NCI-H82 treated with DMSO at 0.1 percent for 48 hours (cell line): ENCODE results near the gene HAUS5.
"Not testable (repeated sequence)": the region's sequence is repeated elsewhere in the genome, so short reads cannot be mapped to it uniquely, and the experiment has no call there.

Experiments used
- DNase-seq: peaks from one replicate; lab custom pipeline; 2025; ENCODE audit not compliant: unreplicated experiment; lab: John Stamatoyannopoulos, UW

The HAUS5 gene, protein sequence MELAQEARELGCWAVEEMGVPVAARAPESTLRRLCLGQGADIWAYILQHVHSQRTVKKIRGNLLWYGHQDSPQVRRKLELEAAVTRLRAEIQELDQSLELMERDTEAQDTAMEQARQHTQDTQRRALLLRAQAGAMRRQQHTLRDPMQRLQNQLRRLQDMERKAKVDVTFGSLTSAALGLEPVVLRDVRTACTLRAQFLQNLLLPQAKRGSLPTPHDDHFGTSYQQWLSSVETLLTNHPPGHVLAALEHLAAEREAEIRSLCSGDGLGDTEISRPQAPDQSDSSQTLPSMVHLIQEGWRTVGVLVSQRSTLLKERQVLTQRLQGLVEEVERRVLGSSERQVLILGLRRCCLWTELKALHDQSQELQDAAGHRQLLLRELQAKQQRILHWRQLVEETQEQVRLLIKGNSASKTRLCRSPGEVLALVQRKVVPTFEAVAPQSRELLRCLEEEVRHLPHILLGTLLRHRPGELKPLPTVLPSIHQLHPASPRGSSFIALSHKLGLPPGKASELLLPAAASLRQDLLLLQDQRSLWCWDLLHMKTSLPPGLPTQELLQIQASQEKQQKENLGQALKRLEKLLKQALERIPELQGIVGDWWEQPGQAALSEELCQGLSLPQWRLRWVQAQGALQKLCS

GRCh38 chr19:35612559-35613321 is at the start of gene HAUS5:
TSS of gene HAUS5 (plus strand) at chr19:35612735. CDS start at chr19:35612795, 60 bp downstream.
- peak; percentile 70 for DNase-seq

DNA sequence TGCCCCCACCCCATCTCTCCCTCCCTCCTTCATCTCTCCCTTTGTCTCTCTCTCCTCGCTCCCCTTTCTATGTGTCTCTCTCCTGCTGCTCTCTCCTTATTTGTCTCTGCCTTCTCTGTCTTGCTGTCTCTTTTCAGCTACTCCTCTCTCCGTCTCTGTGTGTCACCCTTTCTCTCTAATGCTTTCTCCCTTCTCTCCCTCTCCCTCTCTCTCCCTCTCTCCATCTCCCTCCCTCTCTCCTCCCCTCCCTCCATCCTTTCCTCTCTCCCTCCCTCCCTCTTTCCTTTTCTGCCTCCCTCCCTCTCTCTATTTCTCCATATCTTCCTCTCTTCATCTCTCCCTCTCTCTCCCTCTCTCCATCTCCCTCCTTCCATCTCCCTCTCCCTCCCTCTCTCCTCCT is 49.8 kb upstream of the HAUS5 start:
- DNase-seq = no peak

GRCh38 chr19:35563207-35563829 is 49.2 kb upstream of the HAUS5 start, which contains the start of gene ATP4A:
TSS of gene ATP4A (minus strand) at chr19:35563658. CDS start at chr19:35563629, 29 bp downstream.
- no peak for DNase-seq

GRCh38 chr19:35565016-35565856 is 47.3 kb upstream of the HAUS5 start:
- DNase-seq = no peak

- DNase-seq = no peak
These were observed 45.8 kb upstream of the HAUS5 start for GRCh38 chr19:35566738-35567137.

DNA sequence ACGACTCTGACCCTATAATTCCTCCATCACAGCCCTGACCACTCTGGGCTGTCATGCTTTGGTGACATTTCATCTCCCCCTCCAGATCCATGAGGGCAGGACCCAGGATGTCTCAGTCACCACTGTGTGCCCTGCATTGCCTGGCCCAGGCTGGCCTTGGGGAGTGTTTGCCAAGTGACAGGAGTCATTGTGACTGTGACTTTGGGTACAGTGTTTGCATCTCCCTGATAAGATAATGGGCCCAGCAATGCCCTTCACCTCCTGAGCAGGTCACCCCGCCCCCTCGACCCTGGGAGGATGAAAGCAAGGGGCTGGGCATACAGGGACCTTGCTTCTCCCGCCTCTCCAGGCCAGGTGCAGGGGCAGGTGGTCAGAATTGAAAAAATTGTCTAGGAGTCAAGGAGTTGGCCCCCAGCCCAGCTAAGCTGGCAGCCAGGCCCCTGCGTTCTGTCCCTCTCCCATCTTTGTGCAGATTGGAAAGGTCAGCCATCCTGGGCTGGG is 43.2 kb upstream of the HAUS5 start:
- DNase-seq = no peak

DNA sequence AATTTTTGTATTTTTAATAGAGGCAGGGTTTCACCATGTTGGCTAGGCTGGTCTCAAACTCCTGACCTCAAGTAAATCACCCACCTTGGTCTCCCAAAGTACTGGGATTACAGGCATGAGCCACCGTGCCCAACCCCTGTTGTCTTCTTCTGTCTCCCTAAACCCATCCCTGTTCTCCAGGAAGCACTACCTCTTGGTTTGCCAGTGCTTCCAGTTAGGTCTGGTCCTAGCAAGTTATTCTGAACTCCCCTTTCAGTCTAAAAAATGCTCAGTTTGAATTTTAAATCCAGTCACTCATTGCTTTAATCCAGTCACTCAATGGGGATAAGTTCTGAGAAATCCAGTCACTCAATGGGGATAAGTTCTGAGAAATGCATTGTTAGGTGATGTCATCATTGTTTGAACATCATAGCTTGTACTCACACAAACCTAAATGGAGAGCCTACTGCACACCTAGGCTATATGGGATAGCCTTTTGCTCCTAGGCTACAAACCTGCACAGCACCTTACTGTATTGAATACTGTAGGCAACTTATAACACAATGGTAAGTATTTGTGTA is 41.0 kb upstream of the HAUS5 start:
- no peak for DNase-seq

GRCh38 chr19:35577918-35578317 is 34.6 kb upstream of the HAUS5 start:
- no peak for DNase-seq

- no peak for DNase-seq
These were observed 33.8 kb upstream of the HAUS5 start for GRCh38 chr19:35578707-35579106.

DNA sequence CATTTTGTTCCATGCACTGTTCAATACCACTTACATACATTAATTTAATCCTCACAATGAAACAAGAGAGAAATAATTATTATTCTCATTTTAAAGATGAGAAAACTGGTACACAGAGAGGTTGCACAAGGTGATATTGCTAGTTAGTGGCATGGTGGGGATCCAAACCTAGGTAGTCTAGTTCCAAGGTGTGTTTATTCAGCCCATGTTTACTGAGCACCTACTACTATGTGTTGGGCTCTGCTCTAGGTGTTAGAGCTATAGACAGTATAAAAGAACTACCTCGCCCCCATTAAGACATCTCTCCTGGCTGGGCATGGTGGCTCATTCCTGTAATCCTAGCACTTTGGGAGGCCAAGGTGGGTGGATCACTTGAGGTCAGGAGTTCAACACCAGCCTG is 29.8 kb upstream of the HAUS5 start:
- DNase-seq = no peak

DNA sequence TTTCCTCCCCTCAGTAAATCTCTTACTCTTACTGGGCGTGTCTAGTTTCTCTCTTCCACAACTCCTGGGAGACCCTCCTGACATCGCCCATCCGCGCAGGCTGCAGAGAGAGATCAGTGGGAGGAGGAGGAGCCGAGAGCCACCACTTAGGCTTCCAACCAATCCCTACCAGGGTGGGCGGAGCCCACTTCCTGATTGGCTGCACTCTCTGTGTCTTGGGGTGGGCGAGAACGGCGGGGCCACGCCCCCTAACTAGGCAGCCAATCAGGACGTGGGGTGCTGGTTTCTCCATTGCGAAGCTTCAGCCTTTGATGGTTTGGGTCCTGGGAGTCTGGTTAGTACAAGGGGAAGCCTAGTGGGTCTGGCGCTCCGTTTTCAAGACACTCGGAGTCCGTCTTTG is 26.7 kb upstream of the HAUS5 start, which contains the start of gene PMIS2:
PMIS2 (plus strand) TSS at position 326 of the 400 bp plus-strand sequence. CDS start 87 bp downstream, outside the sequence.
- peak; percentile 5 for DNase-seq

DNA sequence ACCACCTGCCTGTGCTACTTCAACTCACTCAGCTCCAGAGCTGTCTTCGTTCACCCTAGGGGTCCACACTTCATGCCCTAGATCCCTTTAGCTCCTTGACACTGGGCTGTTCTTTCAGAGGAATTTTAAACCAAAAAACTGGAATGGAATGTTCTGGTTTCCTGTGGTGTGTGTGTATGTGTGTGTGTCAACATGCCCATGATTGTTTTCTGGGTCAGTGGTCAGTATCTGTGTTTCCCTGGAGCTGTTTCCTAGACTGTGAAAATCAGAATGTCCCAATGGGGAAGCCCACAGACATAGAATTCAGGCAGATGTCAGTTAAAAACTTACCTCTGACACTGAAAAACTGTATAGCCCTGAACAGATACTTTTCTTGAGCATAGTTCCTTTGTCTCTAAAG is 25.2 kb upstream of the HAUS5 start:
- no peak for DNase-seq

DNA sequence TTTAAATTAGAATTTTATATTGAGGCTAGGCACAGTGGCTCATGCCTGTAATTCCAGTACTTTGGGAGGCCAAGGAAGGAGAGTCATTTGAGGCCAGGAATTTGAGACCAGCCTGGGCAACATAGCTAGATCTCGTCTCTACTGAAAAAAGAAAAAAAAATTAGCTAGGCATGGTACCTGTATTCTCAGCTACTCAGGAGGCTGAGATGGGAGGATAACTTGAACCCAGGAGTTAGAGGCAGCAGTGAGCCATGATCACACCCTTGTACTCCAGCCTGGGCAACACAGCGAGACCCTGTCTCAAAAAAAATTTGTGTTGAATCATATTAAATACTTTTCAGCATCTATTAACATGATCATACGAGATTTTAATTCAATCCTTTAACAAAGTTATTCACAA is 21.7 kb upstream of the HAUS5 start:
- DNase-seq = no peak

GRCh38 chr19:35592226-35592625 is 20.3 kb upstream of the HAUS5 start:
- no peak for DNase-seq

DNA sequence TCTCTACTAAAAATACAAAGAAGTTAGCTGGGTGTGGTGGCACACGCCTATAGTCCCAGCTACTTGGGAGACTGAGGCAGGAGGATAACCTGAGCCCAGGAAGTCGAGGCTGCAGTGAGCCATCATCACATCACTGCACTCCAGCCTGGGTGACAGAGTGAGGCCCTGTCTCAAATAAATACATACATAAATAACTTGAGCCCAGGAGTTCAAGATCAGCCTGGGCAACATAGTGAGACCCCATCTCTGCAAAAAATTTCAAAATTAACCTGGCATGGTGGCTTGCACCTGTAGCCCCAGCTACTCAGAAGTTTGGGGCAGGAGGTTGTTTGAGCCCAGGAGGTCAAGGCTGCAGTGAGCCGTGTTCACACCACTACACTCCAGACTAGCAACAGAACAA is 17.5 kb upstream of the HAUS5 start:
- DNase-seq = not testable (repeated sequence)

- no peak for DNase-seq
These were observed 16.6 kb upstream of the HAUS5 start for GRCh38 chr19:35595928-35596327.

DNA sequence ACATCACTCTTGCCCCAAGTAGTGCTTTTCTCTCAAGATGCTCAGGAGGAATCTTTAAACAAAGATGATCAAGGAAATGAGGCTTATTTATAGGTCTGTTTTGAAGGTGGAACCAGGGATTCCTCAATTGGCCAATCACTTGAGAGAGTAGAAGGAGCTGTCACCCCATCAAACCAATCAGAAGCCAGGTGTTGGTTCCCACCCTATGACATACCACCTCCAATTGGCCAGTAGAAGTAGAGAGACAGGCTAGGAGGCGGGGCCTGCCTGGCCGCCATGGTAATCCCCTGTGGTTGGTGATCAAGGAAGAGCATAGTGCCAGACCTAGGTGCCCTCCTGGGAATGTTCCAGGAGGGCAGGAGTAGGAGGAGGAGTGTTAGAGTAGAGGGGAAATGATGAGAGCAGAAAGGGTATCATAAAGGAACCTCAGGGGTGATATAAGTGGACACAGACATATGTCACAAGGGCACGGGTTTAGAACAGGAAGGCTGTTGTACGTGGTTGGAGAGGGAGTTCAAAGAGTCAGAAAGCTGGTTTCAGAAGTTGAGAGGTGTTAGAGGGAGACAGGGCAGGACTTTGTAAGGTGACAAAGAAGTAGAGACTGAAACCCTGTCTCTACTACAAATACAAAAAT is 16.1 kb upstream of the HAUS5 start:
- no peak for DNase-seq

- no peak for DNase-seq
These were observed 10.6 kb upstream of the HAUS5 start for GRCh38 chr19:35601971-35602370.

DNA sequence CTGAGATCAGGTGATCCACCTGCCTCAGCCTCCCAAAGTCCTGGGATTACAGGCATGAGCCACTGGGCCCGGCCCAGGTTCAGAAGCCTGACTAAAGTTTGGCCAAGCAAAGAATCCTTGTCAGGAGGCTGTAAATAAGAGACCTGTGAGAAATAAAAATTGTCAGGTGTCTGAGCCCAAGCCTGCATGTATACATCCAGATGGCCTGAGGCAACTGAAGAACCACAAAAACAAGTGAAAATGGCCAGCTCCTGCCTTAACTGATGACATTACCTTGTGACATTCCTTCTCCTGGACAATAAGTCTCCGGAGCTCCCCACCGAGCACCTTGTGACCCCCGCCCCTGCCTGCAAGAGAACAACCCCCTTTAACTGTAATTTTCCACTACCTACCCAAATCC is 8.1 kb upstream of the HAUS5 start:
- DNase-seq = not testable (repeated sequence)
